H1 (cell line): Measurements from ENCODE around the gene C16orf95. TPM values are rescaled to one million over a fixed set of nuclear protein-coding genes. Genes with fewer than 3 reads are reported as not detected.

Experiments
- BRCA1 ChIP-seq: IDR thresholded peaks from 2 replicates; pipeline ENCODE4 v1.6.1; 2012; ENCODE audit warnings: low read depth, low read length, improper control_type of control experiment
- CBX5 ChIP-seq: fragments of 300-800, 300-1000 bp; sonication (generic); IDR thresholded peaks from 2 replicates; pipeline ENCODE4 v1.7.1; 2016; ENCODE audit warnings: antibody characterized with exemption, low read length, low read depth
- HDAC2 ChIP-seq, 2 experiments: fragments of 300-600 bp in 1 of 2; sonication (generic) in 1 of 2; IDR thresholded peaks; 2 replicates each; pipeline ENCODE4 v1.6.1; 2011 to 2012; ENCODE audit warnings: low read depth in 2 of 2, low read length in 2 of 2, mild to moderate bottlenecking in 2 of 2, moderate library complexity in 2 of 2, borderline replicate concordance in 1 of 2, inconsistent platforms in 1 of 2
- NANOG ChIP-seq: IDR thresholded peaks from 2 replicates; pipeline ENCODE4 v1.6.1; 2011; ENCODE audit warnings: low read length, low read depth, mild to moderate bottlenecking, inconsistent platforms; ENCODE audit not compliant: insufficient read depth, poor library complexity, severe bottlenecking
- SIX5 ChIP-seq: IDR thresholded peaks from 2 replicates; pipeline ENCODE4 v1.6.1; 2011; ENCODE audit warnings: mild to moderate bottlenecking, low read depth, low read length
- TBP ChIP-seq: IDR thresholded peaks from 2 replicates; pipeline ENCODE4 v1.6.1; 2011; ENCODE audit warnings: low read depth, low read length, improper control_type of control experiment
- polyA plus RNA-seq, 7 experiments: library from polyadenylated mRNA; depleted of rRNA in 3 of 7; stranded (reverse) in 5 of 7; unstranded in 2 of 7; fragments of >200 nt in 5 of 7; fragments of 200-250 nt in 2 of 7; gene quantifications; 1 replicate in 5 of 7; 2 replicates in 1 of 7; 4 replicates in 1 of 7; pipeline versions ENCODE4 v1.2.1 to v1.2.3, GENCODE V29; 2011 to 2013; ENCODE audit warnings: missing spikeins in 2 of 7, mixed read lengths in 2 of 7
- total RNA-seq: library from RNA; stranded (reverse); fragmentation: NEBNext Ultra II Directional; extraction: Animal tissue kit (Norgen Biotek cat#: 25700); gene quantifications from 2 replicates; pipeline ENCODE4 v1.2.1, GENCODE V29; 2021

The C16orf95 gene
- total and polyA plus RNA-seq, 2 of the 8 experiments (the other 6 are each of a cell fraction or from before 2014, with no cell fraction given), result 5.0 to 5.4 TPM

DNA sequence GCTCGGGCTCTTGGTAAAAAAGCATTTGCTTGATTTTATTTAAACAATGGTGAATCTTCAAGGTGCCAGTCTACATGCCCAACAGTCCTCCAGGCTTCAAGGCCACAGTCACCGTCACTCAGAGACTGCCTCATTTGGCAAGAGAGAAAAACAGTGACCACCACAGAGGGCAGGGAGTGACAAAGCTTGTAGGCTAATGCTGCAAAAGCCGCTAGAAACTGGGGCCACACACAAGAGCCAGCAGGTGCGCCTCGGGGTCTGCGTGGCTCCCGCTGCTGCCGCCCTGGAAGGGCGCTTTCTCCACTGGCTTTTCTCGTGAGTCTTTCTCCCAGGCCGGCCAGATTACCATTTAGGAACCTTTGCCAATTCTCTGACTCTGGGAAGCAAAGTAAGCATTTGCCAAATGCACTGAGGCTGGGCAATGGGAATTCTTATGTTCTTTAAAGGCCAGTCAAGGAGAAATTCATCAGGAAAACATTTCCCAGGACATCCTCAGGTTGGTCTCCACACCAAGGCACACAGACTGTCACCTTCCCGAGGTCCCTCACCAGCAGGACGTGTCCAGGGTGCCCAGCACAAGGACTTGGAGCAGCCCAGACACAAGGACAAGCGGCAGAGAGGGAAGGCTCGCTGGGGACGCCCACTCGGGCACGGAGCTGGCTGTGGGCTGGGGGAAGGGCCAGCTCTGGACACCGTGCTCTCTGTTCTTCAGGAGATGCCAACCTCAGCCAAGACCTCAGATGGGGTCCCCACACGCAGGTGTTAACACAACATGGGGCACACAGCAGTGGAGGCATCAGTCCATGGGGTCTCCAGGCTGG, 12.5 kb upstream of the C16orf95 start (continued):
- TF ChIP-seq HDAC2 (IDR thresholded peaks at IDR 0.05; ENCODE audit: borderline replicate concordance in 1 of 2, low read depth in 2 of 2, low read length in 2 of 2), result no peak
- no peak for TF ChIP-seq CBX5
- TF ChIP-seq TBP, result no peak
- TF ChIP-seq SIX5, result no peak
- no peak for TF ChIP-seq NANOG
- no peak for TF ChIP-seq BRCA1
